22Rv1 (cell line): ENCODE data around the gene NCAM2.
A peak's percentile ranks its signal among the peaks of the same experiment; 100 is the strongest.

Source experiments
- H3K27ac ChIP-seq: fragments of 450-650 bp; 2 replicates; pipeline ENCODE4 v1.5.1; 2017
- ZFX ChIP-seq: fragments of 450-650 bp; IDR thresholded peaks from 2 replicates; pipeline ENCODE4 v1.6.1; 2017; ENCODE audit warnings: antibody characterized with exemption, borderline replicate concordance
- TF ChIP-seq, protein P1 (sequence below): fragments of 450-650 bp; IDR thresholded peaks from 2 replicates; pipeline ENCODE4 v1.5.1; 2017; ENCODE audit warnings: mild to moderate bottlenecking

The NCAM2 gene

GRCh38 chr21:20997636-20998455 is at the start of gene NCAM2:
NCAM2 (plus strand) TSS chr21:20998409.
- H3K27ac ChIP-seq, result peak within 1 kb of the TSS; percentile 84
- TF ChIP-seq ZFX, result no peak
- TF ChIP-seq, protein P1, sequence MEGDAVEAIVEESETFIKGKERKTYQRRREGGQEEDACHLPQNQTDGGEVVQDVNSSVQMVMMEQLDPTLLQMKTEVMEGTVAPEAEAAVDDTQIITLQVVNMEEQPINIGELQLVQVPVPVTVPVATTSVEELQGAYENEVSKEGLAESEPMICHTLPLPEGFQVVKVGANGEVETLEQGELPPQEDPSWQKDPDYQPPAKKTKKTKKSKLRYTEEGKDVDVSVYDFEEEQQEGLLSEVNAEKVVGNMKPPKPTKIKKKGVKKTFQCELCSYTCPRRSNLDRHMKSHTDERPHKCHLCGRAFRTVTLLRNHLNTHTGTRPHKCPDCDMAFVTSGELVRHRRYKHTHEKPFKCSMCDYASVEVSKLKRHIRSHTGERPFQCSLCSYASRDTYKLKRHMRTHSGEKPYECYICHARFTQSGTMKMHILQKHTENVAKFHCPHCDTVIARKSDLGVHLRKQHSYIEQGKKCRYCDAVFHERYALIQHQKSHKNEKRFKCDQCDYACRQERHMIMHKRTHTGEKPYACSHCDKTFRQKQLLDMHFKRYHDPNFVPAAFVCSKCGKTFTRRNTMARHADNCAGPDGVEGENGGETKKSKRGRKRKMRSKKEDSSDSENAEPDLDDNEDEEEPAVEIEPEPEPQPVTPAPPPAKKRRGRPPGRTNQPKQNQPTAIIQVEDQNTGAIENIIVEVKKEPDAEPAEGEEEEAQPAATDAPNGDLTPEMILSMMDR, result no peak

DNA sequence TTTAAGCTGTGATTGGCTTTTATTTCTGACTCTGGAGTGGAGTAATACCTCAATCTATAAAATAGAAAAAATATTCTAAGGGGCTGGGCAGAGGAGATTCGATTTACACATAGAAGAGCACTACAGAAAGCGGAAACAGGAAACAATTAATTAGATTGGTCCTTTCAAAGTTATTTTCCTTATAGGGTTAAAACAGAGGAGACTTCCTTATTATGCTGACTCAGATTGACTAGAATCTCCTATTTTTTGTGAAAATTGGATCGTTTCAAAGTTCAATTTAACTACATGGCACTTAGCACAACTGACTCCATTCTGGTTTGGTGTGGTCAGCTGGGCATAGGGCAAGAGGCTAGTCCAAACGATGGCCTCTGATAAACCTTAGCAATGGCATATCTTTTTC is 48.3 kb upstream of the NCAM2 start:
- TF ChIP-seq, protein P1, result no peak
- no peak overlapping the region for H3K27ac ChIP-seq

DNA sequence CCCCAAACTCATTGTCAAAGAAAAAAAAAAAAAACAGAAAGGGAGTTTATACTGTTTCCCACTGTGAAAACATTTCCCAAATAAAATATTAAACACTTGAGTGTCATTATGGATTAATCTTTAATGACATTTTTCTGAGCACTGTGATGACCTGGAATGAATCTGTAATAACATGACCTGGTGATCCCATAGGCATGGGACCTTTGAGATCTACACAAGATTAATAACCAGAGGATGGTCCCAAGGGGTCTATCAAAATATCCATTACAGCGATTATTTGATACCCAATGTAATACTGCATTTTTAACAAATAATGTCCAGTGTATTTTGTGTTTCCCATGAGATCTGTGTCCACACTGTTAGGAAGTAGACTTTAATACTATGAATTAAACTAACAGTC is 32.4 kb upstream of the NCAM2 start:
- H3K27ac ChIP-seq, result no peak overlapping the region
- TF ChIP-seq, protein P1, result no peak
- no peak for TF ChIP-seq ZFX

DNA sequence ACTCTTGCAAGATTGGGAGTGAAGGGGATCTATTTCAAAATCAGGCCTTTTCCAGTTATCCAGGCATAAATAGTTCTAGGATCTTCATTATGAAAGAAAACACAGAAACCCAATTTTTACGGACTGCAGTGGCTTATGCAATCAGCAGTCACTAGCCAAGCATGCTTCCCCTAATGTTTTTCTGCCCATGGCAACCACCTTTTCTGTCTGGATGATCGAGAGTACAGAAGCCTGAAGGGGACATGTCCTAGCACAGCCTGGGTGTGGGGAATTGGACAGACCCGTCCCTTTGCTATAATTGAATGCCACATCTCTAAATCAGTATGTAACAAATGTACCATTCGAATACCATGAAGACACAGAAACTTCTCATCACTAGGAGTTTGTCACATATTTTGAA is 29.8 kb upstream of the NCAM2 start:
- no peak overlapping the region for H3K27ac ChIP-seq
- no peak for TF ChIP-seq ZFX
- TF ChIP-seq, protein P1, result no peak

GRCh38 chr21:20970691-20971090 is 27.5 kb upstream of the NCAM2 start:
- TF ChIP-seq, protein P1, result no peak
- no peak for TF ChIP-seq ZFX
- H3K27ac ChIP-seq, result no peak overlapping the region

DNA sequence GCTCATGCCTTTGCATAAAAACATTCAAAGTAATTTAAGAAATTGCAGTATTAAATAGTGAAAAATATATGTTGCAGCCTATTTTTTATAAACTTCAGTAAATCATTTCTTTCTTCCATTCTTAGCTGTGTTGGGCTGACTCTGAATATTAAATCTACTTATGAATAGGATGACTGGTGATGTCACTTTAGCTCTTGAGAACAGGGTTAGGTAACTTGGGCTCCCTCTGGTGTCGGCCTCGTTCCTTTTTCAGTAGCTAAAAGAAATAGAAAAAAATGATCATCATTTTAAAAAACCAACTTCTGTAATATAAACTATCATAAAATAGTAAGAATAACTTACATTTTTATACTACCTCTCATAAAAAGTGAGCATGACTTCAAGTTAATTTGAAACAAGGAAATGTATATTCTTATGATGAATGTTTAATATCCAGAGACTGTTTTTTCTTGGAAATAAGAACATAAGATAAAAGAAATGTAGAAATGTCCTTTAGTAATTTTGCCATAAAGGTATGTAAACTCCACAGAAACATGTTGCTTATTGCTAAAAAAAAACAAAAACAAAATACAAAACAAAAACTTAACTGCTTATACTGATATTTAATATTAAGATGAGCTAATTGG is 26.8 kb upstream of the NCAM2 start:
- H3K27ac ChIP-seq, result no peak overlapping the region

More for the DNA sequence above, 26.8 kb upstream of the NCAM2 start:
- TF ChIP-seq, protein P1, result peak; percentile 85
- no peak for TF ChIP-seq ZFX
